ENCODE results near the gene PTAFR.
"Not testable (repeated sequence)": the region's sequence is repeated elsewhere in the genome, so short reads cannot be mapped to it uniquely, and the experiment has no call there.

Gene PTAFR

GRCh38 chr1:28145728-28146127, 30.8 kb downstream of the PTAFR start:
- no peak for DNase-seq (ENCODE audit: low read depth, low spot score)

GRCh38 chr1:28144203-28145135, 32.0 kb downstream of the PTAFR start:
- no peak for DNase-seq (ENCODE audit: low read depth, low spot score)

- DNase-seq (ENCODE audit: low read depth, low spot score) = no peak
Measured at GRCh38 chr1:28143496-28144202, 32.8 kb downstream of the PTAFR start.

- no peak for DNase-seq (ENCODE audit: low read depth, low spot score)
Measured at GRCh38 chr1:28141685-28142084, 34.8 kb downstream of the PTAFR start.

GRCh38 chr1:28139866-28140265, 36.6 kb downstream of the PTAFR start:
- DNase-seq (ENCODE audit: low read depth, low spot score) = not testable (repeated sequence)

GRCh38 chr1:28139025-28139712, 37.3 kb downstream of the PTAFR start:
- no peak for DNase-seq (ENCODE audit: low read depth, low spot score)

- no peak for DNase-seq (ENCODE audit: low read depth, low spot score)
Measured at GRCh38 chr1:28136922-28137613, 39.4 kb downstream of the PTAFR start.

- DNase-seq (ENCODE audit: low read depth, low spot score) = no peak
Measured at GRCh38 chr1:28136169-28136921, 40.1 kb downstream of the PTAFR start.

- no peak for DNase-seq (ENCODE audit: low read depth, low spot score)
Measured at GRCh38 chr1:28135371-28136168, 40.9 kb downstream of the PTAFR start.

GRCh38 chr1:28134651-28135207, 41.8 kb downstream of the PTAFR start:
- DNase-seq (ENCODE audit: low read depth, low spot score) = no peak

- no peak for DNase-seq (ENCODE audit: low read depth, low spot score)
Measured at GRCh38 chr1:28132171-28133167, 44.0 kb downstream of the PTAFR start.

- DNase-seq (ENCODE audit: low read depth, low spot score) = no peak
Measured at GRCh38 chr1:28130901-28131300, 45.6 kb downstream of the PTAFR start.

- no peak for DNase-seq (ENCODE audit: low read depth, low spot score)
Measured at GRCh38 chr1:28129150-28129549, 47.3 kb downstream of the PTAFR start.

- no peak for DNase-seq (ENCODE audit: low read depth, low spot score)
Measured at GRCh38 chr1:28127617-28128257, 48.8 kb downstream of the PTAFR start.

- DNase-seq (ENCODE audit: low read depth, low spot score) = no peak
Measured at GRCh38 chr1:28126783-28127490, 49.6 kb downstream of the PTAFR start.

- no peak for DNase-seq (ENCODE audit: low read depth, low spot score)
Measured at GRCh38 chr1:28126212-28126611, 50.3 kb downstream of the PTAFR start.

GRCh38 chr1:28123461-28123961, 53.0 kb downstream of the PTAFR start:
- no peak for DNase-seq (ENCODE audit: low read depth, low spot score)

Data from smooth muscle cell of the brain vasculature (primary cell).